OCI-LY7 (cell line): ENCODE results near the gene RELN.

Experiments
- EZH2phosphoT487 ChIP-seq: fragments of 200-600 bp; sonication (generic); IDR thresholded peaks from 2 replicates; pipeline ENCODE4 v1.6.1; 2018; ENCODE audit warnings: low read depth, borderline replicate concordance, mild to moderate bottlenecking, mixed run types, antibody characterized with exemption, low read length, moderate library complexity, mixed read lengths
- TF ChIP-seq, protein P1 (sequence below): fragments of 200-600 bp; sonication (generic); conservative IDR thresholded peaks from 2 replicates; pipeline ENCODE4 v1.5.1; 2014; ENCODE audit warnings: mild to moderate bottlenecking, antibody characterized with exemption, low read length, moderate library complexity, mixed read lengths

DNA sequence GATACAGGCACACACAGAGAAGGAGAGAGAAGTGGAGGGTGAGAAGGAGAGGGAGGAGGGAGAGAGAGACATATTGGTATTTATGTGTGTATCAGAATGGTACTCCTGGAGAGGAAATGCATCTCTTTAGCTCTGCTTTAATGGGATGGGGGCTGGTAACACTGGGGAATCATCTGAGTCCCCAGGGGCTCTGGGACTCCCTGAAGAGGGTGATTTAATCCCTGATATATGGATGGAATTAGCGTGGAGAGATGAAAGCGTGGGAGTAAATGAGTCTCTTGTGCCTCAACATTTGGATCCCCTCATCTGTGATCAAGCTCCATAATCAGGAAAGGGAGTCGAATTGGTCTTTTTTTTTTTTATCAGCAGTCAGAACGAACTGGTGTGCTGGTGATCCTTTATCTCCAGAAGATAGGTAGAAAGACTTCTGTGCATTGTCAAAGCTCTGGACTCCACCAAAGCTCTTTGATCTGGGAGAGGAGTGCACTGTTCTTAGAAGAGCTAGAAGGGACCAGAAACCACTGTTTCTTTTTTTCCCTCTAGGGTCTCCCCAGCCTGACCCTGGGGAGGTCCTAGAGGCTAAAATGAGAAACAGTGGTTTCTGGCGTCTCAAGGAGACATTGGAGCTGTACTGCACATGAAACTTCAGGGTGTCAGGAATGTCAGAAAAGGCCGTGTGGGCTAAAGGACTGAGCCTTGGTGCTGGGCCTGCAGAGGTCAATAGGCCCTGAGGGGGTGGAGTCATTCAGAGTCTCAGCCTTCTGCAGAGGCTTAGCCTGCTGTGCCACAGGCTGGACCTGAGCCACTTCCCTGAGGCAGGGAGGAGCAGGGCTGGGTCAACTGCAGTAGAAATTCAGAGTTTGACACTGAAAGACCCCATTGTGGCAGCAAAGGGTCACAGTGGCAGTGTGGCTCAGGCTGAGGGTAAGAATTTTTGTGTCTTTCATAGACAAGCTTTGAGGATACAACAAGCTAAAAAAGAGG, 309.0 kb downstream of the RELN start:
- TF ChIP-seq, protein P1, sequence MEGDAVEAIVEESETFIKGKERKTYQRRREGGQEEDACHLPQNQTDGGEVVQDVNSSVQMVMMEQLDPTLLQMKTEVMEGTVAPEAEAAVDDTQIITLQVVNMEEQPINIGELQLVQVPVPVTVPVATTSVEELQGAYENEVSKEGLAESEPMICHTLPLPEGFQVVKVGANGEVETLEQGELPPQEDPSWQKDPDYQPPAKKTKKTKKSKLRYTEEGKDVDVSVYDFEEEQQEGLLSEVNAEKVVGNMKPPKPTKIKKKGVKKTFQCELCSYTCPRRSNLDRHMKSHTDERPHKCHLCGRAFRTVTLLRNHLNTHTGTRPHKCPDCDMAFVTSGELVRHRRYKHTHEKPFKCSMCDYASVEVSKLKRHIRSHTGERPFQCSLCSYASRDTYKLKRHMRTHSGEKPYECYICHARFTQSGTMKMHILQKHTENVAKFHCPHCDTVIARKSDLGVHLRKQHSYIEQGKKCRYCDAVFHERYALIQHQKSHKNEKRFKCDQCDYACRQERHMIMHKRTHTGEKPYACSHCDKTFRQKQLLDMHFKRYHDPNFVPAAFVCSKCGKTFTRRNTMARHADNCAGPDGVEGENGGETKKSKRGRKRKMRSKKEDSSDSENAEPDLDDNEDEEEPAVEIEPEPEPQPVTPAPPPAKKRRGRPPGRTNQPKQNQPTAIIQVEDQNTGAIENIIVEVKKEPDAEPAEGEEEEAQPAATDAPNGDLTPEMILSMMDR: no peak
- TF ChIP-seq EZH2phosphoT487: no peak
